Stimulated activated naive CD8-positive, alpha-beta T cell treated with anti-CD3 and anti-CD28 coated beads, Interleukin-15, amount 100 ng/mL, for 72 hours (primary cell): Measurements from ENCODE around the gene LGMN.

ENCODE experiments used
- ATAC-seq: fragments of 150-1000 bp; cut with Tn5 transposase; 2 replicates; pipeline ENCODE4 v1.10.0; 2021; ENCODE audit warnings: mild to moderate bottlenecking, moderate library complexity
- DNase-seq, 2 donors: peaks; one replicate each; pipeline ENCODE4 v3.0.0; 2021 to 2022
- H3K27ac Mint-ChIP-seq, 2 donors: one replicate each; pipeline ENCODE4 v1.8.0; 2022; ENCODE audit warnings: mild to moderate bottlenecking in 2 of 2, mixed read lengths in 2 of 2, moderate library complexity in 2 of 2
- H3K27me3 Mint-ChIP-seq: one replicate; pipeline ENCODE4 v1.8.0; 2022; ENCODE audit warnings: mixed read lengths
- H3K4me1 Mint-ChIP-seq: one replicate; pipeline ENCODE4 v1.8.0; 2022; ENCODE audit warnings: mild to moderate bottlenecking, mixed read lengths
- H3K4me3 Mint-ChIP-seq, 2 donors: one replicate each; pipeline ENCODE4 v1.8.0; 2022; ENCODE audit warnings: mild to moderate bottlenecking in 2 of 2, mixed read lengths in 2 of 2, moderate library complexity in 1 of 2
- H3K9me3 Mint-ChIP-seq, 2 donors: one replicate each; pipeline ENCODE4 v1.8.0; 2022; ENCODE audit warnings: mixed read lengths in 2 of 2

The LGMN gene

DNA sequence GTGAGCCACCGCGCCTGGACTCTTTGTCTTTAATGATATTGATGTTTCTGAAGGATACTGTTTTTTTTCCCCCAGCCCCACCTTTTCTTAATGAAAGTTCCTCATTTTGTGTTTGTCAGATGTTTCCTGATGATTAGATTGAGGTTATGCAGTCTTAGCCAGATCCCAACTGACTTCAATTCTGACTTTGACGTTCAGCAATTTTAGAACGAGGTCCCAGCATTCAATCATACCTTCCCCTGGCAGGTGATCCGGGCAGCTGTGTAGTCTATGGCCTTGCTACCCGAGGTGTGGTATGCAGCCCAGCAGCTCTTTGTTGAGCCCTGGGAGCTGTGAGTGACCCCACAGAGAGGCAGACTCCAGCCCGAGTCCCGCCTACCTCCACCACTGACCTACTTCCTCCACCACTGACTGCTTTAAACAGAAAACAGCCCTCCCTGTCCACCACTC is 82.7 kb downstream of the LGMN start:
- H3K27ac Mint-ChIP-seq: peak overlapping the region; percentile 55 to 77
- H3K27me3 Mint-ChIP-seq: no peaks in the 10 kb centered on the region
- DNase-seq (no peak), ATAC-seq (no peak)
- peaks cover 100% of the 10 kb centered on the region for H3K4me1 Mint-ChIP-seq
- no peaks in the 10 kb centered on the region for H3K9me3 Mint-ChIP-seq
- H3K4me3 Mint-ChIP-seq: peak overlapping the region; percentile 32 to 40

DNA sequence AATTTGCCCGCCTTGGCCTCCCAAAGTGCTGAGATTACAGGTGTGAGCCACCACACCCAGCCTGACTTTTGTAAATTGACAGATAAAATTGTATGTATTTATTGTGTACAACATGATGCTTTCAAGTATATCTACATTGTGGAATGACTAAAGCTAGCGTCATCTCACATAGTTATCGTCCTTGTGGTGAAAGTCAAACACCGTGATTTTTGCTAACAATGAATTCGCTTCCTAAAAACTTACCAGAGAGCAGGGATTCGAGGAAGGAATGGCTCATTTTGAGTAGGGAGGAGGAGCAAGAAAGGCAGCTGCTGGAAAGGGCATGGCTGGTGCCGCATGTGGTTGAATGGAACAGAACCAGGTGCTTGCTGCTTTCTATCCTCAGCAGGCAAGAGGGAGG is 85.4 kb downstream of the LGMN start:
- H3K27ac Mint-ChIP-seq: peak overlapping the region in 1 of 2 donors; percentile 80
- DNase-seq: no peak

DNA sequence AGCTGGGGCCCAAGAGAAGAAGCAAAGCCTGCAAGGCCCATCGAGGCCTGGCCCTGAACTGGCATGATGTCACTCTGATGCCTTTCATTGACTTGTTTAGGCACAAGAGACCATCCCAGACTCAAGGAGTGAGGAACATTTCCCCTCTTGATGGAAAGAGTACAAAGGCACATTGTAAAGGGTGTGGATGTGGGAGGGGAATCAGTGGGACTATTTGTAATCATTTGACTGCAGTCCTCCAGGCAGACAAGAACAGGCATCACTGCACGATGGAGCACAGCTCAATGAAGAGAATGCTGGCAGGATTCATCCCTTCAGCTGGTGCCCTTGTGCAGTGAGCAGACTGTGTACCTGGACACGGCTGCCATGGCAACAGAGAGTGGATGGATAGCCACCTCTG is 87.9 kb downstream of the LGMN start:
- H3K27ac Mint-ChIP-seq: no peak overlapping the region
- peaks cover 100% of the 10 kb centered on the region for H3K4me1 Mint-ChIP-seq
- H3K4me3 Mint-ChIP-seq: no peak overlapping the region

More for the DNA sequence above, 85.4 kb downstream of the LGMN start:
- H3K4me1 Mint-ChIP-seq: peaks cover 100% of the 10 kb centered on the region
- no peaks in the 10 kb centered on the region for H3K27me3 Mint-ChIP-seq
- H3K4me3 Mint-ChIP-seq: peak overlapping the region in 1 of 2 donors; percentile 15
- ATAC-seq: no peak
- H3K9me3 Mint-ChIP-seq: no peaks in the 10 kb centered on the region

DNA sequence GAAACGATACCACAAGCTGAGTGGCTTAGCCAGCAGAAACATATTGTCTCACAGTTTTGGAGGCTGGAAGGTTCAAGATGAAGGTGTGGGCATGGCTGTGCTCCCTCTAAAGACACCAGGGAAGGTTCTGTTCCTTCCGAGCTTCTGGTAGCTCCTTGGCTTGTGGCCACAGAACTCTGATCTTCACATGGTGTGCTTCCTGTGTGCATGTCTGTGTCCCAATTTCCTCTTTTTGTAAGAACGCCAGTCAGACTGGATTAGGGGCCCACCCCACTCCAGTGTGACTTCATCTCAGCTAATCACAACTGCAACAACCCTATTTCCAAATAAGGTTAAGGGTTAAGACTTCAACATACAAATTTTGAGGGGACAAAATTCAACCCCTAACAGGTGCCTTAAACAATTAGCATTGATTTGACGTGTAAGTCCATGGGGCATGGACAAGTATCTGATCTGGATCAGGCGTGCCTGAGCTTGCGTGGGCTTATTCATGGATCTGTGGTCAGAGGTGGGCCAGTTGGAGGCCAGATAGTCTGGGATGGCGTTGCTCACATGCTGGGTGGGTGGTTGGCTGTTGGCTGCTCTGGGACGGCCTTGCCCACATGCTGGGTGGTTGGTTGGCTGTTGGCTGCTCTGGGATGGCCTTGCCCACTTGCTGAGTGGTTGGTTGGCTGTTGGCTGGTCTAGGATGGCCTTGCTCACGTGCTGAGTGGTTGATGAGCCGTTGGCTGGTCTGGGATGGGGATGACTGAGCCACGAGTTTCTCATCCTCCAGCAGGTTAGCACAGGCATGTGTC is 88.5 kb downstream of the LGMN start:
- no peak for DNase-seq
- Mint-ChIP-seq H3K4me3 (no peak overlapping the region), H3K9me3 (no peaks in the 10 kb centered on the region), H3K27me3 (no peaks in the 10 kb centered on the region), H3K4me1 (peaks cover 100% of the 10 kb centered on the region), H3K27ac (peak overlapping the region in 1 of 2 donors; percentile 35)
- no peak for ATAC-seq

More for the DNA sequence above, 87.9 kb downstream of the LGMN start:
- no peaks in the 10 kb centered on the region for H3K9me3 Mint-ChIP-seq
- DNase-seq (no peak), ATAC-seq (no peak)
- H3K27me3 Mint-ChIP-seq: no peaks in the 10 kb centered on the region

DNA sequence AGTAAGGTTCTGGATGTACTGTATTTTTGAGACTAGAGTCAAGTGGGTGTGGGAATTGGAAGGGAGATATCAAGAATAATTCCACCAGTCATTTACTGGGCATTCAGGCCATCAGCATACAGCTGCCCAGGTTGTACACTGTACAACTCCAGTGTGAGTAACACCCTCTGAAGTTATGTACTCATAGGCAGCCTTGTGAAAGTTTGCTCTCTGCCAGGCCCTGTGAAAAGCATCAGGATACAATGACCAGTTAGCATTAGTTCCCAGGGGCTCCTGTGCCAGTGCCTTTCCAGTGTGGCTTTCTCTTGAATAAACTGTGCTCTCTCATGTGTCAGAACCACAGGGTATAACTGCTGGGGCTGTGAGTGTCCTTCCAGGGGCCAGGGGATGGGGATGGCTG is 89.7 kb downstream of the LGMN start:
- H3K4me3 Mint-ChIP-seq: peak overlapping the region in 1 of 2 donors; percentile 98
- ATAC-seq (no peak), DNase-seq (no peak)
- peak overlapping the region in 1 of 2 donors; percentile 82 for H3K27ac Mint-ChIP-seq
- H3K4me1 Mint-ChIP-seq: peaks cover 95% of the 10 kb centered on the region
- H3K27me3 Mint-ChIP-seq: no peaks in the 10 kb centered on the region
- H3K9me3 Mint-ChIP-seq: no peaks in the 10 kb centered on the region

DNA sequence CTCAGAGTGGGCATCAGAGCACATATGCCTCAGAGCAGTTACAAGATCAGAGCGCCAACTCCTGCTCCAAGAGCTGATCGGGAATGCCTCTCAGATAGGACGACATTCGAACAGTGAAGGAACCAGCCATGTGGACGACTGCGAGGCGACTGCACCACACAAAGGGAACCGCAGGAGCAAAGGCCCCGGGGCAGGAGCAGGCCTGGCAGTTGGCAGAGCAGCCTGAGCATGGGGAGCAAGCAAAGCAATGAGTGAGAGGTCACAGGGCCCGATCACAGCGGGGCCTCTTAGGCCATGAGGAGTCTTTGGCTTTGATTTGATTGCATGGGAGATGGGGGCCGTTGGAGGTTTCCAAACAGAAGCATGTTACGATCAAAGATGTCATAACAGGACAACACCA is 90.3 kb downstream of the LGMN start:
- Mint-ChIP-seq H3K9me3 (no peaks in the 10 kb centered on the region), H3K4me1 (peaks cover 90% of the 10 kb centered on the region), H3K27ac (peak overlapping the region in 1 of 2 donors; percentile 82), H3K27me3 (no peaks in the 10 kb centered on the region), H3K4me3 (peak overlapping the region in 1 of 2 donors; percentile 98)
- DNase-seq (no peak), ATAC-seq (no peak)

DNA sequence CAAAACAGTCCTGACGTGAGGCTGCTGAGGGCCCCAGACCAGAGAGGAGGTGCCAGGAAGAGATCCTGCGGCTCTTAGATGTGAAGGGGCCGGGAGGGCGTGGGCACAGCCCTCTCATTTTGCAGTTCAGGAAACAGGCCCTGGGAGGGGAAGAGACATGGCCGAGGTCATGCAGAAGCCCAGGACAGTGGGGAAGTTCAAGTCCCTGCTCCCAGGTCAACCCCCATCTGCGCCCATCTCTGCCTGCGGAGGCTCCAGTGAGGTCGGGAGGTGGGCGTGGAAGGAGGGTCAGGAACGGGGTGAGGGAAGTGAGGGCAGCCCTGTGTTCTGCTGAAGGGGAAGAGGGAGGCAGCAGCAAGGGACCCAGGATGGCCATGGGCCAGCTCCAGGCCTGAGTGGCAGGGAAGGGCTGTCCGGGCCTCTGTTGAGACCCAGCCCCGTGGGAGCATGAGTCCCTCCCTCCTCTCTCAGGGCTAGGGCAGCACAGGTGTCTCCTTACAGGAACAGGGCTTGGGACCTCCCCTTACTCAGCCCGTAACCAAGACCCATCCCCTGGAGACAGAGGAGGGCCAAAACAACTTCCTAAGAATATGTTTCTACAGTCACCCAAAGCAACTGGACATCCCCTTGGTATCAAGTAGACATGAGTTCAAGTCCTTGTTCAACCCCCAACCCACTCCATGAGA is 90.8 kb downstream of the LGMN start:
- Mint-ChIP-seq H3K4me3 (peak overlapping the region; percentile 43 to 98), H3K27me3 (no peaks in the 10 kb centered on the region), H3K4me1 (peaks cover 84% of the 10 kb centered on the region), H3K27ac (peak overlapping the region; percentile 79 to 94), H3K9me3 (no peaks in the 10 kb centered on the region)
- no peak for ATAC-seq
- no peak for DNase-seq

DNA sequence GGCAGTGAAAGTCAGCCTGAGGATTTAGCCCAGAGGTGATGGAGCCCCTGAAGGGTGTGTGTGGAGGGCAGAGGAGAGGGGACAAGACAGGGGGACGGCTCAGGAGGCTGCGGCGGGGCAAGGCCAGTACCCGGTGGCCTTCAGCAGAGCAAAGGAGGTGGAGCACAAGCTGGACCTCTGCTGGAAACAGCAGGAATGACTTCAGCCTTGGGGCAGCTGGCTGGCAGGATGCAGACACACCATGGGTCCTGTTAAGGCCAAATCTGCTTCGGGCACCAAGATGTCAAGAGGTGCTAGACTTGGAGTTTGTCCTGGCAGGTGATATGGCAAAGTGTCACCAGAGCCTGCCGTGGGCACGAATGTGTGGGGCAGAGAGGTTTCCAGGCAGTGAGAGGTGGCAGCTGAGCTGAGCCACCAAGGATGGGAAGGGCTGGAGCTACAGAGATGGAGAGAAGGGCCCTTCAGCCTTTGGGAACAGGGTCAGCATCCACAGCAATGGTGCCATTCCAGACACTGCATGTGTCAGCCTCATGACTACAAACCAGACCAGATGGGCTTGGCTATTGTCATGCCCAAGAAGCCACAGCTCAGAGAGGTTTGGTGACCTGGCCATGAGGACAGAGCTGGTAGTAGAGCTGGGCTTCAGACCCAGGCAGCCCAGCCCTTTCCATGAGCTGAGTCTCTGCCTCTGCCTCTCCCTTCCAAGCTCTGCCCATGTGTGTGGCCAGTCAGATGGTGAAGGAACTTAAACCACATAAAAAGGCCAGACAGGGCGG is 91.9 kb downstream of the LGMN start:
- no peak for DNase-seq
- H3K27me3 Mint-ChIP-seq: no peaks in the 10 kb centered on the region

DNA sequence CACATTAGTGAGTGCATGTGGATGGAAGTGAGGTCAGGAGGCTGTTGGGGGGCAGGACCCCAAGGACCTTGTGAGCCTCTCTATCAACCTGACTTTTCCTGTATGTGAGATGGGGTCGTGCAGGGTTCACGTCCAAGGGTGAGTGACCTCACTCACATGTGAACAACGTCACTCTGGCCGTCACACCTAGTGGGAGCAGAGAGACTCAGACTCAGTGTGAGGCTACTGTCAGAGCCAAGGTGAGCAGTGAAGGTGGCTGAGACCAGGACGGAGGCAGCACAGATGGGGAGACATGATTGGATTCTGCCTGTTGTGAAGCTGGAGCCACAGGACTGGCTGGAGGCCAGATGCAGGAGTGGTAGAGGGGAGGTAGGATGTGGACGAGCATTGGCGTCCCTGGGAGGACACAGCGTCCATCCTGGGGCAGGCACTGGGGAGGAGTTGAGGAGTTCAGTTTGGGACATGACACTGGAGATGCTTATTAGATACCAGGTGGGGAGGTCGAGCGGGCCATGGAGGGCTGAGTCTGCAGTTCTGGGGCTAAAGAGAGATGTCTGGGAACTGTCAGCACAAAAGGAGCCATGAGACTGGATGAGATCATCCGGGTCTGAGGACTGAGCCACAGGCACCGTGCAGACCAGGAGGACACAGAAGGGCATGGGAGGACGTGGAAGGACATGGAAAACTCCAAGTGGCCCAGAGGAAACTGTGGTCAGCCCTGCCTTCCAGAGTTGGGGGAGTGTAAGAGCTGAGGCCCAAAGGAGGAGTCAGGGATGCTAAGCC is 92.8 kb downstream of the LGMN start:
- Mint-ChIP-seq H3K4me3 (peak overlapping the region; percentile 66 to 98), H3K27me3 (no peaks in the 10 kb centered on the region), H3K9me3 (no peaks in the 10 kb centered on the region), H3K27ac (peak overlapping the region; percentile 8 to 77), H3K4me1 (peaks cover 72% of the 10 kb centered on the region)
- no peak for DNase-seq
- ATAC-seq: no peak

More for the DNA sequence above, 91.9 kb downstream of the LGMN start:
- peak overlapping the region; percentile 77 to 94 for H3K27ac Mint-ChIP-seq
- ATAC-seq: no peak
- no peaks in the 10 kb centered on the region for H3K9me3 Mint-ChIP-seq
- H3K4me1 Mint-ChIP-seq: peaks cover 73% of the 10 kb centered on the region
- peak overlapping the region; percentile 66 to 98 for H3K4me3 Mint-ChIP-seq

DNA sequence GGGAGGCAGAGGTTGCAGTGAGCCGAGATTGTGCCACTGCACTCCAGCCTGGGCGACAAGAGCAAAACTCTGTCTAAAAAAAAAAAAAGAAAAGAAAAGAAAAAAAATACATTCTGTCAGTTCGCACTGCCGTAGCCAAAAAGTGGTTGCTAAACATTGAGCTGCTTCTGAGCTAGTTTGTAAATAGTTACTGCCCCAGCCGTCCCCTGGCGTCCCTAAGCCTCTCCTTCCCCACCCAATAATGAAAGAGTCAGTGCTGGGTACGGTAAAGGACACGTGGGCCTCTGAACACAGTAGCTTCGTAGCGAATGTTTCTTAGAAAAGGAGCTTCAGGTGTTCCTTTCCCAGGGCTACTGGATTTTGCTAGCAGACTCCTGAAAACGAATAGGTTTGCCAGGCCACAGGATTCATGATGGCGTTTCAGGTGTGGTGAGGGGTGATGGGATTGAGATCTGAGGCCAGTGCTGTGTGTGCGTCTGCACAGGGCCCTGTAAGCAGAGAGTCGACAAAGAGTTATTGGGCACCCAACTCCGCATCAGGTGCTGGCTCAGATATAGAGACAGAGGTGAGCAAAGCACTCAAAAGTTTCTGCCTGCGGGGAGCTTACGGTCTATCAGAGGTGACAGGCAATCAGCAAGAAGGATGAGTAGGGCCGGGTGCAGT is 94.1 kb downstream of the LGMN start:
- no peaks in the 10 kb centered on the region for H3K9me3 Mint-ChIP-seq
- no peaks in the 10 kb centered on the region for H3K27me3 Mint-ChIP-seq
- H3K27ac Mint-ChIP-seq: peak overlapping the region; percentile 48 to 97
- peak overlapping the region; percentile 94 to 98 for H3K4me3 Mint-ChIP-seq
- peaks cover 72% of the 10 kb centered on the region for H3K4me1 Mint-ChIP-seq
- DNase-seq: no peak
- no peak for ATAC-seq
